NOMO-1 (cell line): ENCODE measurements around the gene ANGPTL7.
"Not testable (repeated sequence)": the region's sequence is repeated elsewhere in the genome, so short reads cannot be mapped to it uniquely, and the experiment has no call there.

Source experiments
- DNase-seq, 2 experiments: peaks; one replicate each; lab custom pipeline; 2025; ENCODE audit not compliant: unreplicated experiment in 2 of 2; lab: John Stamatoyannopoulos, UW

Gene ANGPTL7

GRCh38 chr1:11168731-11169130, 20.4 kb upstream of the ANGPTL7 start:
- DNase-seq, result no peak

DNA sequence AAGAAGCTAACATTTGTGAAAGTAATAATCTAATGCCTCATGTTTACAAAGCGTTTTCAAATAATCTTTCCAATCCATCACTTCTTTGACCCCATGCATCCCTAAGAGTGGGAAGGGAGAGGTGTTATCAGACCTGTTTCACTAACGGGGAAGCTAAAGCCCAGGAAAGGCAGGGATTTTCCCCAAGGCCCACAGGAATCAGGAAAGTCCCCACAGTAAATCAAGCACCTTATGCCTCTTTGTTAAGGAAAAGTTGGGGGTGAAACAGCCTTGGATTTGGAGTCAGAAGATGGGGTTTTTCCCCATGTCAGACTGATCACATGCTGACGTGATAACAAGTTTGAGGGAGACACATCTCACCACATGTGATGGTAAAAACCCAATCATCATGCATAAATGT, 20.0 kb upstream of the ANGPTL7 start:
- no peak for DNase-seq

DNA sequence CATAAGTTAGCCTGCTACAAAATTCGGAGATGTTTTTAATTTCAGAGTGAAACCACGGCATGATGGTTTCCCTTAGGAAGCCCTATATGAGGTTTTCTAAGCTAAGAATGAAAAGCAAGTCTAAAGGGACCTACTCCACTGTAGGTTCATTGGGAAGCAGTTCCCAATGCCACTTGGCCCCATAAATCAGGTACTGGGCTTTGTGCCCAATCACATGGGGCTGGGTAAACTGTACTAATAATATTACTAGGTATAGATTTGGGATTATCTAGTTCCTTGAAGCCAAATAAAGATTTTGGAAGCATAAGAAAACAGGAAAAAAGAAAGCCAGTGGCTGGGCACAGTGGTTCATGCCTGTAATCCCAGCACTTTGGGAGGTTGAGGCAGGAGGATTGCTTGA, 19.1 kb upstream of the ANGPTL7 start:
- DNase-seq, result no peak

- no peak for DNase-seq
Measured at GRCh38 chr1:11174261-11174942, 14.8 kb upstream of the ANGPTL7 start.

GRCh38 chr1:11175461-11175860, 13.7 kb upstream of the ANGPTL7 start:
- no peak for DNase-seq

- DNase-seq, result no peak
Measured at GRCh38 chr1:11176081-11176706, 13.0 kb upstream of the ANGPTL7 start.

DNA sequence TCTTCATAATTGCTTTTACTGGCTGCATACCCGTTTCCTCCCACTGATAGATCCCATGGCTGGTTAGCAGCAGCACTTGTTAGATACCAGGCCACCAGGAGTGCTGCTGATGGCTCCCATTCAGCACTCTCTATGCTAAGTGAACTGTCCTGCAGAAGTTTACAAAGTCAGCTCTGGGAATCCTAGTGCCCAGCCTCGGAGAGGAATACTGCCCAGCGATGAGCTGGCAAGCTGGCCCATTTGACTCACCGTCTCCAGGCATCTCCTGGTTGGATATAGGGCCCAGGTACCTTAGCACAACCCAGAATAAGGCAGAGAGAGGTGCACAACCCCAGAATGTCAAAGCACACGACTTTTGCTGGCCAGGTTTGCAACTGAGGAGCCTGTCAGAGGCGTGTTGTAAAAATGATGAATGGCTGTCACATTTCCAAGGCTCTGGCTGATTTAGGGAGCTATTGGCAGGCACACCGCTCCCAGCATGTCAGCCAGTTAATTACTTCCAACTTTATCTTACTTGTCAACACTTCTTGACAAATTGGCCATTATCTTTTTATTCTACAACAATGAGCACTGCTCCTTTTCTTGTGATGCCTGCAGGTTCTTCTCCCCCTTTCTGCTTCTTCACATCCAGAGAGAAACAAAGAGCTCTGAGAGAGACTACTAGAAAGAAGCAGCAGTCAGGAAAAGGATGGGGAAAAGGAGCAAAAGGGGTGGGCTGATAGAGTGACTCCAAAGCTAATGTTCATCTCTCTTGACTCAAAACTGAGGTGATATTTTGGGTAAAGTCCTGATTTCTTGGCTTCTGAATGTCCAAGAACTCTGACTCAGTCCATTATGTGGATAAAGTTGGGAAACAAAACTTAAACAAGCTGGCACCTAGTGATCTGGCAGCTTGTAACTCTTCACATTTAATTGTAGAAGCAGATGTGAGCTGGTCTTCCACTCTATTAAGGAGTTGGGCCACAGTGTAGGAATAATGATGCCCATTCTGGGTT, 10.8 kb upstream of the ANGPTL7 start:
- DNase-seq, result no peak

GRCh38 chr1:11179125-11179524, 10.0 kb upstream of the ANGPTL7 start:
- no peak for DNase-seq

DNA sequence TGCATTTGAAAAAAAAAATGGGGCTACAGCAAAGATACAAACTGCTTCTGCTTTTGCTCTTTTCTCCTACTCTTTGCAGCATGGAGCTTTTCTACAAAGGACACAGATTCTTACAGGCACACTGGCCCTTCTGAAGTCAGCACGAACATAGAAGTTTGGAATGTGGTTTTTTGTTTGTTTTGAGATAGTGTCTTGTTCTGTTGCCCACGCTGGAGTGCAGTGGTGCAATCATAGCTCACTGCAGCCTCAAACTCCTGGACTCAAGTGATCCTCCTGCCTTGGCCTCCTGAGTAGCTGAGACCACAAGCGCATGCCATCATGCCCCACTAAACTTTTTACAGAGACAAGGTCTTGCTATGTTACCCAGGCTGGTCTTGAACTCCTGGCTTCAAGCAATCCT, 9.4 kb upstream of the ANGPTL7 start:
- DNase-seq, result not testable (repeated sequence)

GRCh38 chr1:11180342-11180744, 8.8 kb upstream of the ANGPTL7 start:
- no peak for DNase-seq

DNA sequence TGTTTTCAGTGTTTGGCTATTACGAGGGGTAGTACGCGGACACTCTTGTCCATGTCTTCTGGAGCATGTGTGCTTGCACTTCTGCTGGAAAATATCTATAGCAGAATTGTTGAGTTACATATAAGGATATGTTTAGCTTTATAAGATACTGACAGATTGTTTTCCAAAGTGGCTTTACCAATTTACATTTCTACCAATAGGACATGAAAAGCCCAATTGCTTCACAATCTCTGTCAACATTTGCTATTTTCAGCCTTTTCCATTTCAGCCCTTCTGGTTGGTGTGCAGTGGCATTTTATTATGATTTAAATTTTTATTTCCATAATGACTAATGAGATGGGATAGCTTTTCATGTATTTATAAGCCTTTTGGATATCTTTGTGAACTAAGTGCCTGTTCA, 6.3 kb upstream of the ANGPTL7 start:
- no peak for DNase-seq

DNA sequence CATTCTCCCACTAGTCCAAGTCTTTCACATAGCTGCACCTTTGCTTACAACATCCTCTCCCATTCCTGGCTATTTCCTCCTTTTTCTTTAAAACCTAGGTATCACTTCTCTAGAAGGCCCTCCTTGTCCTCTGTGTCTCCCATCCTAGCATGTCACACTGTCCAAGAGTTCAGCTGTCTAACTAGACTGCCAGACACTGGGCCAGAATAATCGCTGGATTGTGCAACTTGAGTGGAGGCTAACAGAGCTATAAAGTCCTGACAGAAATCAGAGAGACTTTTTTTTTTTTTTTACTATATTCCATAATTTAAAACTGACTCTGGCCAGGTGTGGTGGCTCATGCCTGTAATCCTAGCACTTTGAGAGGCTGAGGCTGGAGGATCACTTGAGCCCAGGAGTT, 4.2 kb upstream of the ANGPTL7 start:
- DNase-seq, result no peak

GRCh38 chr1:11187000-11187399, 2.2 kb upstream of the ANGPTL7 start:
- DNase-seq, result no peak

DNA sequence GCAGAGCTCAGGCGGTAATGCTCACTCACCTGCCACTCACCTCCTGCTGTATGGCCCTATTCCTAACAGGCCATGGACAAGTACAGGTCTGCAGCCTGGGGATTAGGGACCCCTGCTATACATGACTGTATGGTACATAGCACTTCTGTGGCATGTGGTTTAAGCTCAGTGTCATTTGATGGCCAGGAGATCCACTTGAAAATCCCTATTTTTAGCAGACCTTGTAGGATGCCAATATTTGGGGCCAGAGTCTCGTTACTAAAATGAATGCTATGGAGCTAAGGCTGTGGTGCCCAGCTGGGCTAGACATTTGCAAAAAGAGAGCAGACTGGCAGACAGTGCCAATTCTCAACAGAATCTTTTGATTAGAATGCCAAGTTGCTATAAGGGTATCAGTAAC, 1.7 kb upstream of the ANGPTL7 start:
- DNase-seq, result no peak

- DNase-seq, result no peak
Measured at GRCh38 chr1:11187931-11188330, 1.2 kb upstream of the ANGPTL7 start.

DNA sequence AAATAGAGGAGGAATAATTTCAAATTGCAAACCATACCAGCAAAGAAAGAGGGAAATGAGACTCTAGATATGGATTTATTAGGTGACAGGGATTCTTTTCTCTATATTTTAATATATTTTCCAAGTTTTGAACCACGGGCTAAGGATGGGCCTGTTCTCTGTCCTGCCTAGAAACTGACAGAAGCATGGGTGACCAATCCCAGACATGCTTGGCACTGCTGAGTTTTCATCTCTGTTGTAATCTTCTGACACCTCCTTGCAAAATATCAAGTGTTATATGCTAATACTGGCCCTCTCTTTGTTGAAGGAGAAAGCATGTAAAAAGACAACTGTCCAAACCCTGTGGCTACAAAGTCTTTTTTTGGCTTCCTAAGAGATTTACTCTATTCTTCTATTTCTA, 774 bp upstream of the ANGPTL7 start:
- no peak for DNase-seq

GRCh38 chr1:11193376-11193775, 4.2 kb downstream of the ANGPTL7 start:
- DNase-seq, result no peak

DNA sequence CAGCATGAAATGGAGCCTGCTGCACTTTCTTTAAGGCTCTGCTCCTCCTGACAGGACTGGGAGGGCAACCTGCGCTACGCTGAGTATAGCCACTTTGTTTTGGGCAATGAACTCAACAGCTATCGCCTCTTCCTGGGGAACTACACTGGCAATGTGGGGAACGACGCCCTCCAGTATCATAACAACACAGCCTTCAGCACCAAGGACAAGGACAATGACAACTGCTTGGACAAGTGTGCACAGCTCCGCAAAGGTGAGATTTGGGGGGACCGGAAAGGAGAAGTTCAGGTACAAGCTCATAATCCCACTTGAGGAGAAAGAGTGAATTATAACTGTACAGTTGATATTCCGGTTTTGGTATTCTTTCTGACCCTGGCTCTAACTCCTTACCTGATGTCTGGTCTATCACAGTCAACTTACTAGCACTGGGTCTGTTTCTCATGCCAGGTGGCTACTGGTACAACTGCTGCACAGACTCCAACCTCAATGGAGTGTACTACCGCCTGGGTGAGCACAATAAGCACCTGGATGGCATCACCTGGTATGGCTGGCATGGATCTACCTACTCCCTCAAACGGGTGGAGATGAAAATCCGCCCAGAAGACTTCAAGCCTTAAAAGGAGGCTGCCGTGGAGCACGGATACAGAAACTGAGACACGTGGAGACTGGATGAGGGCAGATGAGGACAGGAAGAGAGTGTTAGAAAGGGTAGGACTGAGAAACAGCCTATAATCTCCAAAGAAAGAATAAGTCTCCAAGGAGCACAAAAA, 5.4 kb downstream of the ANGPTL7 start:
- DNase-seq, result no peak

DNA sequence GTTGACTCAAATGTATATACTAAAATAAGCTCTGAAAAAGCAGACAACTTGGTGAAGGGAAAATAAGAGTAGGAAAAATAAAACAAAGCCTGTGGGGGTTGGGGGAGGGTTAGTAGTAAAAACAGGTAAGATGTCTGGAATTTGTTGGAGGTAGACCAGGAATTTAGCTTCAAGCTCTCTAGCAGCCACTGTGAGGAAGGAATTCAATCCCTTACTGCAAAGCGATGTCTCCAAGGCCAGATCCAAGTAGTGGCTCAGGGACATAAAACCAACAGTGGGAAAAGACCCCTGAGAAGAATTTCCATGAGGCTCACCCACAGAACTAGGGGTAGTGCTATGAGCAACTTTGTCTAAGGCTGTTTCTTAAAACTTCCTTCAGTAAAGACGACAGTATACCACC, 7.8 kb downstream of the ANGPTL7 start:
- DNase-seq, result no peak

DNA sequence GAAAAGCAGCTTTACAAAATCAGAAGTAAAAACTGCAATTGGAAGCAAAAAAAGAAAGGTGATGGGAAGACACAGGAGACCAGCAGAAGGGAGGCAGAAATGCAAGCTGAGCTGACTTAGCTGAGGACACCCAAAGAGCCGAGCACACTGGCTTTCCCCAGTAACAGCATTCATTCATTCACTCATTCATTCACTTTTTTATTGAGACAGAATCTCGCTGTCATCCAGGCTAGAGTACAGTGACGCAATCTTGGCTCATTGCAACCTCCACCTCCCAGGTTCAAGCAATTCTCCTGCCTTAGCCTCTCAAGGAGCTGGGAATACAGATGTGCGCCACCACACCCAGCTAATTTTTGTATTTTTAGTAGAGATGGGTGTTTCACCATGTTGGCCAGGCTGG, 8.2 kb downstream of the ANGPTL7 start:
- DNase-seq, result no peak

DNA sequence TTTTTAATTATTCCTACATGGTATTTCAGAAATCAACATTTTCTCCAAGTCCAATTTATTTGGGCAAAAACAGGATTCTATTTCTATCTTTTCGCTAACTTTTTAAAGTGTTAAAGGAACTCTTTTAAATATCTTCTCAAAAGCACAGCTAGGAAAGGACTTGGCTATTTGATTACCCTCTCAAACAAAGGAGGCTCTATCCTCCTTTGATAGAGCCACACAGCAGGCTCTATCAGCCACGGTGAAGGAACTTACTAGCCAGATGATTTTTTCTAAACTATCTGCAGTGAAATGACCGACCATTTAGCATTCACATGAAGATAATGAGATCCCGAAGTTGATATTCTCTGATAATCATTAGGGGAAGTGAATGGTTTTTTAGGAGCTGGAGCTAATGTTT, 9.1 kb downstream of the ANGPTL7 start:
- DNase-seq, result no peak
